GM18907 (cell line): ENCODE measurements around the gene CAST.
"Not testable (repeated sequence)": the region's sequence is repeated elsewhere in the genome, so short reads cannot be mapped to it uniquely, and the experiment has no call there.

ENCODE experiments used
- ATAC-seq: cut with Tn5 transposase; IDR thresholded peaks from one replicate; pipeline ENCODE4 v1.9.1; 2021; ENCODE audit warnings: mild to moderate bottlenecking, moderate library complexity; ENCODE audit not compliant: unreplicated experiment

Gene CAST

DNA sequence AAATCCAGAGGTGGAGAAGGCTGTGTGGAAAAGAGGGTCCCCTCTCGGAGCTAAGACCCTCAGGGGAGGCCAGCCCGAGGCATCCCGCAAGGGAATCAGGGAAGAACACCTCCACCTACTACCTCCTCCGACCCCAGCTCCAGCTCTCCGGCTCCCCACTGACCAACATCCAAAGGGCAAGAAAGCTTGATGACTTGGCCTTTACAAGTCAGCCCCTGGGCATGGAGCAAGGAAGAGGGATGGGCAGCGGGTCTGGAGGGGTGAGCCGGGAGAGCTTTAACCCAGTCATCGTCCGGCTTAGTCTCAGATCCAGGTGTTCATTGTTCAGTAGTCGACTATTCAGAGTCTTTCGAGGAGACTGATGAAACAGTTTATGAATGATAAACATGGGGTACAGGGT, 113.5 kb downstream of the CAST start:
- no peak for ATAC-seq

DNA sequence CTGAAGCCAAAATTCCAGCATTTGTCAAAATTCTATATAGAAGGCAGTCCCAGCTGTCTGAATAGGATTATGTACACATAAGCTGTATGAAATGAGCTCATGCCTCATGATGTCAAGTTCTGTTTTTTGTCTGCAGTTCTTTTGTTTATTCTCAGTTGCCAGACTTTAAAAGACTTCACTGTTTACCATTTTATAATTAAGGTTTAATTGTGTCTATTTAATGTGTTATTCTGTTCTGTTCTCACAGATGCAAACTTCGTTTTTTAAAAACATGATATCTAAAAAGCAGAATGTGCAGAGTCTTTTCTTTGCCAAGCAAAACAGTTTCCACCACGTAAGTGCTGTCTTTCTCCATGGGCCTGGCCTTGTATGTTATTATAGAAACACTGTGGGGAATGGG, 114.4 kb downstream of the CAST start:
- no peak for ATAC-seq

DNA sequence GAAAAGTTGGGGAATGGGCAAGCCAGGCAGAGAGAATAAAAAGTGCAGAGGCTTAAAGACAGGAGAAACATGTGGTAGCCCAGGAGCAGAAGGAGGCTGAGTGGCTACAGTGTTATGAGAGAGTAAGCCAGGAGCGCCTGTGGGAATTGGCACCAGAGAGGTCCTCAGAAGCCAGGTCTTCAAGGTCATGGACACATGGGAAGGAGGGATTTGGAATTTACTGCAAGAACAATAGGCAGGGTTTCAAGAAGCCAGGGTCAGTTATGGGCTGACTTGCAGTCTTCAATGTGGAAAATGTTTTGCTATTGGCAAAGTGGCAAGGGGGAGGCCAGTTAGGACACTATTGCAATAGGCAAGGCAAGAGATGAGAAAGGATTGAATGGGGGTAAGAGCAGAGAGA, 116.2 kb downstream of the CAST start:
- ATAC-seq = no peak

DNA sequence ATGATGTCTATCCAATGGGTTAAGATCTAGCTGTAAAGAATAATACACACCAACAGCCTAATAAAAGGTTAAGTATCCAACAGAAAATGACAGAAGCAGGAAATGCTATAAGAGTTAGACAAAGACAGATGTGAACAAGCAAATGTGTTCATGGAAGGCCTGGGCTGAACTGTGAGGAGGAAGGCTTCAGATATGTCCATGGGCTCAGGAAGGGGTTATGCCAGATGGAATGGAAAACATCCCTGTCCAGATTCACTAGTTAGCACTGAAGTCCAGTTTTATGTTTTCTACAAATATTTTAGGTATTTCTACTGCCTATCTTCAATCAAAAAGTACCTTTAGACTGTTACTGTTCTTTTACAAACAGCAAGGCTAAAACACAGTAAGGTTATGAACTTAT, 118.5 kb downstream of the CAST start:
- no peak for ATAC-seq

DNA sequence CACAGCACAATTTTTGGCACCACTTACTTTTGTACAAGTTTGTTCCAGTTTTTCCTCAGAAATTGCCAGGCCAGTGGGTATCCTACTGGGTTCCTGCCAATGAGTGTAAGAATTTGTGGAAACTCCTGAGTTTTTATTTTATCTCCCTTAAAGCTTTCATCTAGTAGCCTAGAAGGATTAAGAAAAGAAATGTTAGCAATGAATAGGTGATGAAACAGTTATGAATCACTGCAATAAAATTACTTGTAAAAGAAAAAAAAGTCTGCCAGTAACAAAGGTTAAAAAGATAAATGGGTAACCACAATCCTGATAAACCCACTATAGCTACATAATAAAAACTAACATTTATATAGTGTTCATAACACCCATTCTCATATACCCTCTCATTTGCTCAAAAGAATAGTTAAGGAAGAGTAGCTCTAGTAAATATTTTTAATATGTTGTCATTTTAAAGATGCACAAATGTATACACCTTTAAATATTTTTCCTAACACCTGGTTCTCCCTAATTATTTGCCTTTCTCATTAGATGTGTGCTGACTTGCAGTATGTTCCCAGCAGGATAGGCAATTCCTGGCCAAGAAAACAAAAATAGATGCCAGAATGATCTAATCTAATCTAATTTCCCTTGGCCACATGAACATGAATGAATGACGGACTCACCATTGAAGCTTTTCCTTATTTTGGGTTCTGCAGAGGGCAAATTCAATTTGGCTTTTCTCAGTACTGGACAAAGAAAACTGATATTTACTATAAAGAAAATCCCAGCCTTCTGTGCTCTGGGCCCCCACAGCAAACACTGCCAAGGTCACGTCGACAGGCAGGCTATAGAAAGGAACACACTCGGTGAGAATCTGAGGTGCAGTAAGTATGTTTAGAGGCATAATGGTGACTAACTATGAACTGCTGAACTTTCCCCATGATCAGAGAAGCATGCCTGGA, 119.1 kb downstream of the CAST start:
- no peak for ATAC-seq

DNA sequence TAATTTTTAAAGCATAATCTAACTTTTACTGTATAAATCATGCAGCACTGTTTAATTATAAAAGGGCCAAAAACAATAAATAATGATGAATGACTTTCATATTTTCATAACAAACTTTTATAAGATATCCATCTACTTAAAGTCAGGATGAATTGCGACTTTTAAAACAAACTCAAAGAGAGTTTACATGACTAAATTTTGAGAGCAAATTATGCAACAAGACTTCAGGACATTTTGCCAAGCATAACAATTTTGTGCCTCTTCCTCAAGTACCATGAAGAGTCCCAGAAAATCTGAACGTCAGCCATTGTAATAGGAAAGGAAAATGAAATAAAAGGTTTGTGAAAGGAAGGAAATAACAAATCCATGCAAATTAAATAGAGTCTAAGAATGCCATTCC, 121.2 kb downstream of the CAST start:
- ATAC-seq = no peak

DNA sequence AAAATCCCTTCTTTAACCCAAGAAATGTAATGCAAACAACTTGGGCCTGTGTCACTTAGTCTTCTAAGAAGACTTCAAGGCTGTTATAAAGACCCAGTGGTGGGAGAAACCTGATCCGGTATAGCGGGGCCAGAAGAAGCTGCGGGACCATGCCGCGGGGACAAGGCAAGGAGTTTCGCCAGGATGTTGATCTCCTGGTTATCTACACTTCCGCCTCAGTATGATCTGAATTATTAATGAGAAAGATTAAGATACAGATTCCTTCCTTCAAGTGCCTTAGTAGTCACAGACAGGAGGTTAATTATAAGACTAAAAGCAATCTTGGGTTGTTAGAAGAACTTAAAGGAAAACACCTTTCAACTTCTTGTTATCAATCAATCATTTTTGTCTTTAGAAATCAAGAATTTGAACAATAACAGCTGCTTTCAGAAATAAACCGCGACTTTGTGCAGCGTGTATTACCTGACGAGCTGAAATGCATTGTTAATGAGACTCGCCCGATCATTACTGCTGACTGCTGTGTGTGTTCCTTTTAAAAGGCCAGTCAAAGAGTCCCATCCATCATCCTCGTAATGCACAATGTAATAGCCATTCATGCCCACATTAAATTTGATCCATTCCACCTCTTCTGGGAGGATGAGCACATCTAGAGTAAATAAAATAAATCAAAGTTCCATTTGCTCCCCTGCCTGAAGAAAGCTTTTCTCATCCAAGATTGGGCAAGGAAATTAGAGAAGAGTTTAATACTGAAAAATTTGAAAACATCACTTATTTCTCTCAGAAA, 123.3 kb downstream of the CAST start:
- no peak for ATAC-seq

DNA sequence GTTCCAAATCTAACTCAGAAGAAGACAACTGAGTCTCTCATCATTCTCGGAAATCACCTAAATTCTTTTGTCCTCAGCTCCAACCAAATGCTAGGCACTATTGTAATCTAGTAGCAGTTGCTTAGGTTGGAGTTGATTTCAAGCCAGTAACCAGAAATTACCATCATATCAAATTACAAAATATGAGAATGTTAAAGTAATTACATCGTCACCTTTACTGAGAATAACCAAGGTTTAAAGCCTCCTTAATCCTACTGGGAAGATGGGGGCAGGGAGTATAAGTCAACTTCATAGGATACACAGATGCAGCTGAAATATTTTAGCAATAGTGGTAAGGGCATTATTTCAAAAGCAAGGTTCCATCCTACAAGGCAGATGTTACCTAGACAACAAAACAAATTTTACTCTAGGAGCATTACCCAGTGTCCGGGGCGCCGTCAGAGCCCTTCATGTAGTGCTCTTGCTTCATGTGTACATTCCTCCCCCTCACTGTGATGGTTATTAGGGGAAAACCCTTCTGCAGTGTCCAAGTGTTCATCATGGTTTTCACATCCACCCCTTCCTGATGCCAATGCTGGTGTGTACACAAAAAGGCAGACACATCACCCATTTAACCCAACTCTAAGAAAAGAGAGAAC, 126.1 kb downstream of the CAST start:
- no peak for ATAC-seq

DNA sequence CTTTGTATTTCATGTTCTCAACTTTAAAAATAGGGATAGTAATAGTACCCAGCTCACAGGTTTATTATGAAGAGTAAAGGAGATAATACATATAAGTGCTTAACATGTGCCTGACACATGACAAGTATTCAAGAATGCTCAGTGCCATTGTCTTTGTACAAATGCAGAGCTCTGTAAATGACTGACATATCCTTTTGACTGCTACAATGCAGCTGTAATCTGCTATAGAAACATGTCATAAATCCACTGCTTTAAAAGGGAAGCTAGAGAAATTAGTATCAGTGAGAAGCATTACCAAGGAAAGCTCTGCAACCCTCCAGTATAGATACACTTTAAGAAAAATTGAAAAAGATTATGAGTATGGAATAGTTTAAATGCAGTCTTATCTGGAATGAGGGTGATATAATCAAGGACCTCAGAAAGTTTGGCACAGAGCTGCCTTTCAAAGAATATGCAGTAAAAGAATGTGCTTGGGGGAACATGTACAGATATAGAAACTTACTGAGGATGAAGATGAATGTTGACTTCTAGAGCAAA, 127.7 kb downstream of the CAST start:
- no peak for ATAC-seq

DNA sequence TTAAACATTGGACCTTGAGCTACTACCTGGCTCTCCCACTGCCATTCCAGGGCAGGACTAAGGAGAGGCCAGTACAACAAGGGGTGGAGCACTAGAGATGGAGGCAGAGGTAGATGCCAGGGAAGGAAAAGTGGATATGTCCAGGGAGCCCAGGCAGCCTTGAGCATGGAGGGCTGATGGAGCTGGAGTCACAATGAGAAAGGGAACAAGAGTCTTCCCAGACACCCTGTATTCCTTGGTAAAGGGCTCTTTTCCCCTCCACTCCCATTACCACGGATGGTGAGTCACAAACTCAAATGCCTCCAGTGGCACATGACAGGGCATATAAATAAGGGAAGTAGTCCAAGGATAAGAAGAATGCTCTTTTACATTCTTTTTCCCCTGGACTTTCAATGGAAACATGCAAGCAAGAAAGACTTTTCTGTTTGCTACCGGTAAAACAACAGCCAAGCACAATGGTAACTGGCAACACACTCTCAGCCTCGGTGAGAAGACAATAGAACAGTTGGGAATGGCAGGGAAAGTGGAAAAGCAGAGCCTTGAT, 128.9 kb downstream of the CAST start:
- ATAC-seq = no peak

DNA sequence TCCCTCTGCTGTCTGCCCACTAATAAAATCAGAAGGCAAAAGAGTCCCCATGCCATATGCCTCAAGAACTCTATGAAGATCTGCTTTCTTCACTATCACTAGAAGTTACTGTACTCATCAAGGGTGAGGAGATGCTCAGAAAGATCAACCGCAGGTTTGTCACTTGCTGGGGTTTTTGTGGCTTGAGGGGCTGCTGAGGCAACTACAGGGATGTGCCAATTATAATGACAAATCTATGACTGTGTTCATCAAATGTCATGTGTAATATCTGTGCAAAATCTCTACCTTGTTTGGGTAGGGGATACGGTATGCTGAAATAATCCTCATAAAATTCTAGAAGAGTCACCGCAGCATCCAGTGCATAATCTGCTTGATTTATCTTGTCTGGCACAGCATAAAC, 132.6 kb downstream of the CAST start:
- ATAC-seq = no peak

DNA sequence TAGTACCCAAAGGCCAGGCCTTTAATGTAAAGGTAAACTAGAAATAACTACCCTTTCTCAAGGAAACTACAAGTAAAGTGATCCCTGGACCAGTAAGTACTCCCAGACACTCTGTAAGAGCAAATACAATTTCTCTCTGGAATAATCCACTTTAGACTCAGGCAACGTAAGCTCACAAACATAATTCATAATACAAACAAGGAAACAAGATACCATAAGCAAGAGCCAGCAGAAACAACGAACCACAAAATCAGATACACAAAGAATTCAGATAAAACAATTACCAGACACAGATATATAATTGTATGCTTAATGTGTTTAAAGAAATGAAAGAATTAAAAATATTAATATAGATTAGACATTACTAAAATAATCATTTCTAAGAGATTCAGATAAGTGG, 133.4 kb downstream of the CAST start:
- no peak for ATAC-seq

DNA sequence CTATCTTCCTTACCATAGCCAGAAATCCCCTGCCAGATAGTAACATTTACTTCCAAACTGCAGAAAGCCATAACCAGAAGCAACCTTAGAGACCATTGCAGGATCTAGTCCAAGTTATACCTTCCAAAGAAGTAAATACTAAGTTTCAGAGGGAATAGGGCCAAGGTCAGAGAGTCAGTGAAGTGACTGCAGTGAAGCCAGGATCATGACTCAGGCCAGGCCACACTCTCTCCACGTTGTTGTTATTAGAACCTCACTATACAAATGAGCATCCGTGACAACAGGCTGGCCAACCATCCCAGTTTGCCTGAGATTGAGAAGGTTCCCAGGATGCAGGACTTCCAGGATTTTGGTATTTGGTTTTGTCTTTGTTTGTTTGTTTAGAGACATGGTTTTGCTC, 134.3 kb downstream of the CAST start:
- no peak for ATAC-seq

DNA sequence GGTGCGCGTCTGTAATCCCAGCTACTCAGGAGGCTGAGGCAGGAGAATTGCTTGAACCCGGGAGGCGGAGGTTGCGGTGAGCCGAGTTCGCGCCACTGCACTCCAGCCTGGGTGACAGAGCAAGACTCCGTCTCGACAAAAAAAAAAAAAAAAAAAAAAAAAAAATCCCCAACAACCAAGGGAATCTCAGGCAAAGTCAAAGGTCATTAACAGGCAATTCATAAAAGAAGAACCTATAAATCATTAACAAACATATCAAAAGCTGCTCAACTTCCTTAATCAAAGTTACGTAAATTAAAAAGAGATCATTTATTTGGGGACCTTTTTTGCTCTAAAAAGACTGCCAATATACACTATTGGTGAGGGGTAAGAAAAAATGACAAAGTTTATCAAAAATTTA, 139.5 kb downstream of the CAST start:
- ATAC-seq = not testable (repeated sequence)

DNA sequence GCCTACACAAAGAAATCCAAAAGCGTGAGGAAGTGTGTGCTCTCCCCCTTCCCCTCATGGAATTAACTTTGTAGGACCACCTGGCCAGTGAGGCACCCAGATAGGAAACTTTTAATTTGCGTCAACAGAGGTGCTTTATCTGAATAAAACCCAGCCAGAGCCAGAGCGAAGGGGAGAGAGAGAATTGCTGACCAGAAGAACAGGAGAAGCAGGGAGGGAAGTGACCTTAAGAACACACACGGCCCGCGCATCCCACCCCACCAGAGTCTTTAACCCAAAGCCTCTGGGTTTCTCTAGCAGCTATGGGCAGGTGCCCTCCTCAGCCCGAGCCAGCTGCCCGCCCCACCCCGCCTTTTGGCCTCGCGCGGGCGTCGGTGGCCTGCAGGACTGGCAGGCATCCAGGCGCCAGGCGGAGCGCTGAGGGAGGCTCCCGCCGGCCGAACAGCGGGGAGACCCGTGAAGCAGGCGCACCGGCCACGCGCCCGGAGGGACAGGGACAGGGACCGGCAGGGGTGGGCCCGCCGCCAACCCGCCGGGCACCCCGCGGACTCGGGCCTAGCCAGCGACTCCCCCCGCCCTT, 145.0 kb downstream of the CAST start:
- ATAC-seq = peak; percentile 41

DNA sequence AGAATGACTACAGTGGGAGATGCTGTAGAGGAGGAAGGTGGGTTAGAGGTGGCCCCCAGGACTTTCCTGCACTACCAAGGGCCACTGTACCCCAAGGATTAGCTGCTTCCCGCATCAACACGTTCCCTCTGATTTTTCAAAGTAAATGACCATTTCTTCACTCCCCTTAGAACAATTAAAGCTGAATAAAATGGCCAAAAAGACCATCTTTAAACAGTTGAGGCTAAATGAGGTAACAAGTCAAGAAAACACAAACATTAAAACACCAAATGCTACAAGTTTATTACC, 146.3 kb downstream of the CAST start:
- no peak for ATAC-seq

DNA sequence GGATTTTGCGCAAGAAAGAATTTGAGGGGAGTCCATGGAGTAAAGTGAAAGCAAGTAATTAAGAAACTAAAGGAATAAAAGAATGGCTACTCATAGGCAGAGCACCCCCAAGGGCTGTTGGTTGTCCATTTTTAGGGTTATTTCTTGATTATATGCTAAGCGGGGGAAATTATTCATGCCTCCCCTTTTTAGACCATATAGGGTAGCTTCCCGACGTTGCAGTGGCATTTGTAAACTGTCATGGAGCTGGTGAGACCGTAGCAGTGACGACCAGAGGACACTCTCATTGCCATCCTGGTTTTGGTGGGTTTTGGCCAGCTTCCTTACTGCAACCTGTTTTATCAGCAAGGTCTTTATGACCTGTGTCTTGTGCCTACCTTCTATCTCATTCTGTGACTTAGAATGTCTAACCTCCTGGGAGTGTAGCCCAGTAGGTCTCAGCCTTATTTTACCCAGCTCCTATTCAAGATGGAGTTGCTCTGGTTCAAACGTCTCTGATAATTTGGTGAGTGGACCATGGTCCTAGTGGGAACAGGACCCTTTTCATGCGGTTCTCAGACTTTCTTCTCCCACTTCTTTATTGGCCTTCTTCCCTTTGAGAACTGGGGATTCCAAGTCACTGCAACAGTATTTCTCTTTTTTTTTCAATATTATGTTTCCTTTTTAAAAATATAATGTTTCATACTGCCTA, 146.8 kb downstream of the CAST start:
- ATAC-seq = no peak

DNA sequence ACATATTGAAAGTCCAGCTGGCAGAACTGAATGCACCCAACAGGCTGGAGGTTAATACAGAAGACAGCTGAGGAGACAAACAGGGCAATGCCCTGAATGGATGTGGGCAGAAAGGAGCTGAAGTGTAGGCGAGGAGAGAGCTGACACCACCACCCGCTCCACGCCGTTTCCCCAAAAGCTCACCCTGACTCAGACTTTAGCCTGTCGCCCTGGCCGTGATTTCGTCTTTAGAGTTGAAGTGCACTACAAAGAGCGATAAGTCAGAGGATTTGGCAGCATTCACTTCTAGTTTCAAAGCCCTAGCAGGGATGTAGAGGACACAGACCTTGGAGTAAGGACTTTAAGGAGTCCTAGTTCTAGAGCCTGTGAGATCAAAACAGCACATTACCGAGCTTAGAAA, 147.7 kb downstream of the CAST start:
- ATAC-seq = no peak

DNA sequence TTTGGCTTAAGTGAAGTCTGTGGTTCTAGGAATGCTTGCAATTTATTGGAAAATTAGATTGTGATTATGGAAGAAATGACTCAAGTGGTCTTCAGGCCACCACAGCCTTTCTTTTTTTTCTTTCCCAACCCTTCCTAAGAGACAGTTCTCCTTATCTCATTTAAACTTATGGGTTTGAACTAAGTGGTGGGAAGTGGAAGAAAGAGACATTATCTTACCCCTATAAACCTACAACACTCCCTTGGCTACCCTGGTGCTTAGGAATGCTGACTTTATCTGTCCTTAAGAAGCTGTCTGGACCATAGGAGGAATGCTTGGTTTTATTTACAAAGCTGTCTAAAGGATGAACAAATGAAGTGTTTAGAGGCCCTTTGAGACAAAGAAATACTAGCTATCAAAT, 150.7 kb downstream of the CAST start:
- ATAC-seq = no peak

DNA sequence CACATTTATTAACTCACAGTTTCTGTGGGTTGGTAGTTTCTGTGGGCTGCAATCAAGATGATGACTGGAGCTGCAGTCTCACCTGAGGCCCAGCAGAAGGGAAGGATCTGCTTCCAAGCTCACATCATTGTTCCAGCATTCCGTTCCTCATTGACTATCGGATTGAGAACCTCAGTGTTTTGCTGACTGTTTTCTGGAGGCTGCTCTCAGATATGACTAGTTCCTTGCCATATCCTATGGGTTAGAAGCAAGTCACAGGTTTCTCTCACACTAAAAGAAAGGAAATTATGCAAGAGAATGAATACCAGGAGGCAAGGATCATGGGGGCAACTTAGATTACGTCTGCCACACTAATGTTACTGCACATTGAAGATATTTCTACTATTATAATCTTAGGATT, 151.9 kb downstream of the CAST start:
- no peak for ATAC-seq
